Testis (tissue), 3 donors: ENCODE results near the gene FREY1. TPM values are rescaled to one million over a fixed set of nuclear protein-coding genes. Genes with fewer than 3 reads are reported as not detected.
A peak's percentile ranks its signal among the peaks of the same experiment; 100 is the strongest.

Experiments used
- DNase-seq: peaks from one replicate; pipeline ENCODE4 v3.0.0-alpha.2; 2019
- H3K27ac ChIP-seq, 2 donors: fragments of 200-600 bp; sonication (generic); one replicate each; pipeline ENCODE4 v1.5.1; 2019
- H3K27me3 ChIP-seq: fragments of 200-600 bp; sonication (generic); one replicate; pipeline ENCODE4 v1.5.1; 2019
- H3K36me3 ChIP-seq: fragments of 200-600 bp; sonication (generic); one replicate; pipeline ENCODE4 v1.5.1; 2017; ENCODE audit warnings: low read depth; ENCODE audit errors: missing control alignments
- H3K4me1 ChIP-seq: fragments of 200-600 bp; sonication (generic); one replicate; pipeline ENCODE4 v1.5.1; 2019
- H3K4me3 ChIP-seq, 2 donors: fragments of 200-600 bp; sonication (generic); one replicate each; pipeline ENCODE4 v1.5.1; 2017 to 2019
- H3K9me3 ChIP-seq: fragments of 200-600 bp; sonication (generic); one replicate; pipeline ENCODE4 v1.5.1; 2017
- CTCF ChIP-seq, 3 experiments: fragments of 450-650 bp in 2 of 3; fragments of 200-600 bp in 1 of 3; sonication (generic) in 1 of 3; IDR thresholded peaks; one replicate each; pipeline ENCODE4 v1.5.1; 2016 to 2019; ENCODE audit warnings: antibody characterized with exemption in 3 of 3, mild to moderate bottlenecking in 2 of 3, moderate library complexity in 1 of 3
- POLR2A ChIP-seq: fragments of 450-650 bp; IDR thresholded peaks from one replicate; pipeline ENCODE4 v1.6.1; 2017; ENCODE audit warnings: antibody characterized with exemption, mild to moderate bottlenecking, moderate library complexity
- WGBS, 2 donors: methylation state at CpG; one replicate each; pipeline ENCODE4 v1.1.5; 2018; 5-methylcytosine and 5-hydroxymethylcytosine counted together
- intact Hi-C: fragments of 100-400 bp; cut with DNase I; formaldehyde crosslinking; loops from one replicate; pipeline ENCODE4 v1.15.1; 2023; ENCODE audit warnings: low total_unique reads
- polyA plus RNA-seq: library from polyadenylated mRNA; stranded (reverse); fragments of 350-450 nt; fragmentation: Illumina TruSeq; extraction: RNeasy Lipid Tissue Mini Kit (QIAGEN cat#74804); gene quantifications from one replicate; pipeline ENCODE4 v1.2.3, GENCODE V29; 2014; ENCODE audit warnings: low read depth, low replicate concordance; ENCODE audit not compliant: insufficient read depth
- total RNA-seq, 2 donors: library from RNA; depleted of rRNA; stranded (reverse); fragments of >200 nt; gene quantifications; one replicate each; pipeline ENCODE4 v1.2.3, GENCODE V29; 2016

The FREY1 gene
- total and polyA plus RNA-seq, 3 donors from 2014 or later = 19.2 to 59.2 (median 22.7) TPM

- no peak overlapping the region for H3K4me3 ChIP-seq
- no peaks in the 10 kb centered on the region for H3K36me3 ChIP-seq
- H3K4me1 ChIP-seq = peaks cover 22% of the 10 kb centered on the region
- WGBS, 2 donors = 72 to 73% methylated on average over 12 to 13 of the region's 13 CpGs
- DNase-seq = no peak
- intact Hi-C loops = no loop called here
- TF ChIP-seq CTCF (IDR thresholded peaks at IDR 0.05) (no peak), POLR2A (no peak)
- H3K27me3 ChIP-seq = no peaks in the 10 kb centered on the region
- no peak overlapping the region for H3K27ac ChIP-seq
- no peaks in the 10 kb centered on the region for H3K9me3 ChIP-seq
These were observed 12.9 kb upstream of the FREY1 start for GRCh38 chr11:45919806-45920530.

- Histone ChIP-seq H3K4me3 (peak overlapping the region; percentile 72 to 88), H3K27me3 (no peaks in the 10 kb centered on the region), H3K9me3 (no peaks in the 10 kb centered on the region), H3K4me1 (peaks cover 22% of the 10 kb centered on the region), H3K27ac (peak overlapping the region in 1 of 2 donors; percentile 85), H3K36me3 (no peaks in the 10 kb centered on the region)
- DNase-seq = no peak
- no peak for TF ChIP-seq CTCF (IDR thresholded peaks at IDR 0.05)
- TF ChIP-seq POLR2A = no peak
- 46 to 53% methylated on average over 7 of the region's 7 CpGs for WGBS, 2 donors
- intact Hi-C loops = no loop called here
These were observed 12.0 kb upstream of the FREY1 start for GRCh38 chr11:45918962-45919675.

- peak; percentile 91 for DNase-seq
- no peaks in the 10 kb centered on the region for H3K9me3 ChIP-seq
- H3K27ac ChIP-seq = peak overlapping the region; percentile 69 to 85
- intact Hi-C loops = no loop called here
- TF ChIP-seq CTCF (IDR thresholded peaks at IDR 0.05) = no peak
- no peak for TF ChIP-seq POLR2A
- 0 to 1% methylated on average over 29 to 38 of the region's 38 CpGs for WGBS, 2 donors
- no peaks in the 10 kb centered on the region for H3K36me3 ChIP-seq
- no peaks in the 10 kb centered on the region for H3K27me3 ChIP-seq
- peaks cover 22% of the 10 kb centered on the region for H3K4me1 ChIP-seq
- peak overlapping the region; percentile 72 to 88 for H3K4me3 ChIP-seq
These were observed 11.4 kb upstream of the FREY1 start for GRCh38 chr11:45918331-45918941.

GRCh38 chr11:45917623-45918330 is 10.7 kb upstream of the FREY1 start, which contains the start of gene PEX16:
TSS of gene PEX16 (minus strand) at chr11:45917877. CDS start at chr11:45917811, 66 bp downstream.
- TF ChIP-seq POLR2A (no peak), CTCF (IDR thresholded peaks at IDR 0.05) (peak in 1 of 3 experiments; percentile 16)
- Histone ChIP-seq H3K4me3 (peak within 1 kb of the TSS; percentile 72 to 88), H3K27me3 (no peaks in the 10 kb centered on the region), H3K4me1 (peaks cover 22% of the 10 kb centered on the region), H3K36me3 (no peaks in the 10 kb centered on the region), H3K27ac (peak within 1 kb of the TSS; percentile 69 to 85), H3K9me3 (no peaks in the 10 kb centered on the region)
- 1% methylated on average over 27 to 44 of the region's 45 CpGs for WGBS, 2 donors
- DNase-seq = peak; percentile 96
- intact Hi-C loops = no loop called here
